ENCODE data around the gene AVP.

AVP gene

GRCh38 chr20:3047486-3048419 lies 36.8 kb downstream of the AVP start:
- no peak for DNase-seq

GRCh38 chr20:3046677-3047462 lies 37.7 kb downstream of the AVP start:
- DNase-seq = no peak

GRCh38 chr20:3045816-3046676 lies 38.5 kb downstream of the AVP start, which contains the start of gene MRPS26:
Gene MRPS26 (plus strand): TSS chr20:3046052. CDS start chr20:3046069, 17 bp downstream.
- peak; percentile 81 for DNase-seq

GRCh38 chr20:3045042-3045815 lies 39.3 kb downstream of the AVP start:
- peak; percentile 60 for DNase-seq

GRCh38 chr20:3044336-3044965 lies 40.1 kb downstream of the AVP start:
- no peak for DNase-seq

GRCh38 chr20:3043322-3043721 lies 41.2 kb downstream of the AVP start, which contains the start of gene GNRH2:
Gene GNRH2 (plus strand): TSS chr20:3043622. CDS start chr20:3044415, 793 bp downstream.
- DNase-seq = no peak

GRCh38 chr20:3042625-3043024 lies 41.9 kb downstream of the AVP start:
- no peak for DNase-seq

- no peak for DNase-seq
Observed at GRCh38 chr20:3041854-3042409, 42.6 kb downstream of the AVP start.

GRCh38 chr20:3040086-3040485 lies 44.4 kb downstream of the AVP start:
- no peak for DNase-seq

GRCh38 chr20:3039426-3039825 lies 45.1 kb downstream of the AVP start:
- DNase-seq = no peak

- no peak for DNase-seq
Observed at GRCh38 chr20:3038454-3038853, 46.1 kb downstream of the AVP start.

GRCh38 chr20:3037654-3038053 lies 46.9 kb downstream of the AVP start:
- no peak for DNase-seq

GRCh38 chr20:3032624-3033023 lies 51.9 kb downstream of the AVP start:
- DNase-seq = no peak

Data from stimulated activated CD4-positive, alpha-beta T cell treated with anti-CD3 and anti-CD28 coated beads, Interleukin-4, amount 100 ng/mL, for 24 hours (primary cell).